CD4-positive, alpha-beta T cell treated with Interferon alpha-2 for 1 hour (primary cell): ENCODE measurements around the gene SAMD4A.

ENCODE experiments used
- DNase-seq, 2 donors: peaks; one replicate each; pipeline ENCODE4 v3.0.0-alpha.2; 2020 to 2022

The SAMD4A gene

DNA sequence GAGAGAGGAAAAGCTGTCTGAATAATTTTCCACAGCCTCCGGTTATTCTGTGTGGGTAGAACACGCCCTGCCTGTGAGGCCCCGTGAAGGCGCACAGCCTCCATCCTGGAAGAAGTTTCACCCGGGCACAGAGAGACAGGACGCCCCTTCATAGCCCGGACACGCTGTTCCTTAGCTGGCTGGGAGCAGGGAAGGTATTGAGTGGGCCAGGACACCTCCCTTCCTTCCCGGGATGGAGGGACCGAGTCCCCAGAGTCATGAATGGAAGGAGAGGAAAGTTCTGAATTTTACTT, 200.2 kb downstream of the SAMD4A start:
- no peak for DNase-seq

- DNase-seq = no peak
Observed at GRCh38 chr14:54767450-54767849, 200.5 kb downstream of the SAMD4A start.

DNA sequence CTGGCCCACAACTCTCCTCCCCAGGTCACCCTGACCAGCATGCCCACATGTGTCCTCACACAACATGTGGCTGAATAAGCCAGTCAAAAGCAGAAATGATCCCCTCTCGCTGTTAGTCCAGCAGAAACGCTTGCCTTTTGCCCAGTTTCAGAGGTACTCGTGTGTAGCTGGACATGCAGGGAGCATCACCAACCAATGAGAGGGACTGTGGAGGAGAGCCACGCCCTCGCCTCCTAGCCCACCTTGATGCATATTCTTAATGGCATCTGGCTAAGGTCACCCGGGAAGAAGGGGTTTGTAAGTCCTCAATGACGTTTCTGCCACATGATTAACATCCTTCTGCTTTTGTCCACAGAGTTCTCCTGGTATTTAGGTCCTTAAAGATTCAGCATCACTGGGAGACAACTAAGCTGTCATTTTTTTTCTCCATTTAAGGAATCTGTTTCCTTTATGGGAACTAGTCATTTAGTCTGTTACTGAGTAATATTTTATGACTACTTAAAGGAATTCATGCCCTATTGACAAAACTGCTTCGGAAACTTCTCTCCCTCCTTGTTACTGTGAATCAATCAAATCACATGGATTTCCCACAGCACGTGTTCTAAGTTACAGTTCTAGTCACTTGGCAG, 201.7 kb downstream of the SAMD4A start:
- no peak for DNase-seq

- DNase-seq = no peak
Observed at GRCh38 chr14:54769951-54770863, 203.3 kb downstream of the SAMD4A start.

GRCh38 chr14:54771411-54772027, 204.6 kb downstream of the SAMD4A start:
- no peak for DNase-seq

- no peak for DNase-seq
Observed at GRCh38 chr14:54772451-54772881, 205.5 kb downstream of the SAMD4A start.

GRCh38 chr14:54773171-54774006, 206.5 kb downstream of the SAMD4A start:
- peak; percentile 83 to 84 for DNase-seq

- DNase-seq = no peak
Observed at GRCh38 chr14:54774824-54775223, 207.9 kb downstream of the SAMD4A start.

DNA sequence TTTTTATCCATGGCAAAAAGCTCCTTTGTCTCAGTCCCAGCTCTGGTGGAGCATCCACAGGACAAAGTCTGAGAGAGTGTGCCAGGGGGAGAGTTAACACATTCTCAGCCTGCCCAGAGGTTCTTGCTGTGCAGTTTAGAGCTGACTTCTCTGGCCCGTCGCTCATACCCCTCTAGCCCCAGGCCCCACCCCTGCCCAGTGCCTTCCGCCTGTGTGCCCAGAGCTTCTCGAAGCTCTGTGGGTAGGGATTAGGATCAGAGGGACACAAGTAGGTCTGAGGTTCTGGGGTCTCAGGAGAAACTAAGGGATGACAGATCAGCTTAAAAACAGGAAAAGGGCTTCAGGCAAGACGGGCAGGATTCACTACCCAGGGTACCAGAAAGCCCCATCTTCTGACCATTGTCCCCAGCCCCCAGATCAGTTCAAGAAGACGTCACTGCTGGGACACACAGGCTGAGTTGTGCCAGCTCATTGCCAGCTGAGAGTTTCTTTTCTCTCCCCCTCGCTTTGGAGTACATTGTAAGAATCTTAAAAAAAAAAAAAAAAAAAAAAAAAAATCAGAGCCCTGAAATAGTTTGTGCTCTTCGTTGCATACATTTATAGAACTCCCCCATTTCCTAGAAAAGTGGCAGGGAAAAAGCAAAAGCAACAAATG, 208.7 kb downstream of the SAMD4A start:
- DNase-seq = no peak

DNA sequence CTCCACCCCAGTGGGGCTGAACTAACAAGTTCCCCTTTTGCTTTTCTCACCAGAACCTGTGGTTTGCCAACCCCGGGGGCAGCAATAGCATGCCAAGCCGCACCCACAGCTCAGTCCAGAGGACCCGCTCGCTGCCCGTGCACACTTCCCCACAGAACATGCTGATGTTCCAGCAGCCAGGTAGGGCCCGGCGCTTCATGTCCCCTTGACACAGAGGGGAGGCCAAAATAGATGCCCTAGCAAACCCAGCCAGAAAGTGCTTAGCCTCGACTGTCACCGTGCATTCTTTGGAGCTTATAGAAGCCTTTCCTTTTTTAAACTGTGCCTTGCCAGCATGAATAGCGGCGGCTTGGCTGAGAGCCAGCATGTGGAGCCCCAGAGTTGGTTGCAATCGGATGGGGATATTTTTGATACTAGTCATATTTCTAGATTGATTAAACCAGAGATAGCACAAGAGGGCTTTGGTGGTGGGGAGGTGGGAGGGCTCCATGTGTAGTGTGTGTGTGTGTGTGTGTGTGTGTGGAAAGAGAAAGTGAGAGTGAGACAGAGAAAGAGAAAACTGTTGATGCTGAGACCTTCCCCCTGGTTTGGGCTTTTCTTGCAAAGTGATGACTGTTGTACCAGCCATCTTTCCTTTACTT, 209.6 kb downstream of the SAMD4A start:
- peak; percentile 28 to 65 for DNase-seq

DNA sequence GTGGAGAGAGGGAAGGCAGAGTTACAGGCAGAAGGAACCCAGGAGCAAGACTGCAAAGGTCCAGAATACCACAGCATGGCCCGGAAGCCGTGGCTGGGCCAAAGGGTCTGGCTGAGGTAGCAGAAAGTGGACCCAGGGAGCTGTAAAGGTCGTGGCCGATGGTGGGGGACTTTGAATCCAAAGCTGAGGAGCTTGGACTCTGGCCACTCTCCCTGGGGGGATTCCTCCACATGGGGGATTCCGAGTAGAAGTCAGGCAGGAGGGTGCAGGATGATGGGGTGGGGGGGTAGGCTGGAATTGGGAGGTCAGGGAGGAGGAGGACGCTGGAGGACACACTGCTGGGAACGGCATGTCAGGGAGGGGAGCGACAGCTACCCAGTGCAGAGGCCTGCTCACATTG, 210.5 kb downstream of the SAMD4A start:
- DNase-seq = no peak

DNA sequence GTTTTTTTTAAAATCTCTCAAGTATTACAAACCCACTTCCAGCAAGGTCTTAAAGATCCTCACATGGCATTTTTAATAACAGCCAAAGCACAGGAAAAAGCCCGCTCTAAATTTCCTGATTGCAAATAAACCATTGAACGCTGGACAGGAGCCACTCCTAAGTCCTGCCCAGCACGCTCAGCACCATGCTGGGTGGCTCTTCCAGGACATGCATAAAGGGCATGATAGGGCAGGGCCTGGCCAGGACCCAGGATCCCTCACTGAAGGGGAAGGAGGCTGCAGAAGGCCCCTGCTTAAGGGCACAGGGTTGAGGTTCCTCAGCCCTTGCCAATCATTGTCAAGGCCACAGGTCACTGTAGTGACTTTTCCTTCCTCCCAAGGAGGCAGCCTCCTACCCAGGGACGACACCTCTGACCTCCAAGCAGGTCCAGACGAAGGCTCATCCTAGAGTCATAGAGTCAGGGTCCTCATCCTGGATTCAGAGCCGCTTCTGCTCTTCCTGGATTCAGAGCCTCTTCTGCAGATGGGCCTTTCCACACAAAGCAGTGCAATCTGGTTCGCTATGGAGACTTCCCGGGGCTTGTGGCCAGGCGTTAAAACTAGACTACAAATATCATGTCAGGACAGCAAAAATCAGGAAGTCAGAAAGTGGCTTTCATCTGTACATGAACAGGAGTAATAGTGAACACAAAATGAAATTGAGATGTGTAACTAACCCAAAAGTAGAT, 211.9 kb downstream of the SAMD4A start:
- no peak for DNase-seq

GRCh38 chr14:54781080-54781479, 214.2 kb downstream of the SAMD4A start:
- DNase-seq = no peak

DNA sequence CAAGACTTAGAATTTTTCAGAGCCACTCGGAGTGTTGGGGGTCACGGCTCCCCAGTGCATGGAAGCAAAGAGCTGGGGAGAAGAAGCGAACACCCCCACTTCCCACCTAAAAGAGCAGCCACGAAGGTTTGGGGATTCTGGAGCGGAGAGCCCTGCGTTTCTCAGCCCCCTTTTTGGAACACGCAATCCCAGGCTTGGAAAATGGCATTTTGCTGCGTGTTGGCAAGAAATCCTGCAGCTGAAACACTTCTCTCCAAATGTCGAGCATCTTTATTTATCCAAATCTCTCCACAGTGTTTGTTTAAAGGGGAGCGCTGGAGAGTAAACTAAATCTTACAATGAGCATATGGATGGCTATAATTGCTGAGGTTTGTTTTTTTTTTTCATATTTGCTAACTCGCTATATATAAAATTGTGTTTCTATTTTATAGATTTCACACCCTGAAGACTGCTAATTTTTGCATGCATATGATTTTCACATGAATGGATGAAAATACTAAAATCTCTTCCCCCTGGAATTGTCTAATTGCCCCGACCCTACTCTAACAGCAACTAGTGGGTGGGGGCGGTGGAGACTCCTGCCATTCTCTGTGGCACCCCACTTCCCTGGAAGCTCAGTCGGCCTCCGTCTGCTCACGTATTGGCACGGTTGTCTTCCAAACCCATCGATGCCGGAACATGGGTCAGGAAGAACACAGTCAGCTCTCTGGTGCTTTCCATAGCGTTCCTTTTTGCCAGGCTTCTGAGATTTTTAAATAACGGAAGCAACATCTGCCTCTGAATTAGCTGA, 215.2 kb downstream of the SAMD4A start:
- DNase-seq = no peak

DNA sequence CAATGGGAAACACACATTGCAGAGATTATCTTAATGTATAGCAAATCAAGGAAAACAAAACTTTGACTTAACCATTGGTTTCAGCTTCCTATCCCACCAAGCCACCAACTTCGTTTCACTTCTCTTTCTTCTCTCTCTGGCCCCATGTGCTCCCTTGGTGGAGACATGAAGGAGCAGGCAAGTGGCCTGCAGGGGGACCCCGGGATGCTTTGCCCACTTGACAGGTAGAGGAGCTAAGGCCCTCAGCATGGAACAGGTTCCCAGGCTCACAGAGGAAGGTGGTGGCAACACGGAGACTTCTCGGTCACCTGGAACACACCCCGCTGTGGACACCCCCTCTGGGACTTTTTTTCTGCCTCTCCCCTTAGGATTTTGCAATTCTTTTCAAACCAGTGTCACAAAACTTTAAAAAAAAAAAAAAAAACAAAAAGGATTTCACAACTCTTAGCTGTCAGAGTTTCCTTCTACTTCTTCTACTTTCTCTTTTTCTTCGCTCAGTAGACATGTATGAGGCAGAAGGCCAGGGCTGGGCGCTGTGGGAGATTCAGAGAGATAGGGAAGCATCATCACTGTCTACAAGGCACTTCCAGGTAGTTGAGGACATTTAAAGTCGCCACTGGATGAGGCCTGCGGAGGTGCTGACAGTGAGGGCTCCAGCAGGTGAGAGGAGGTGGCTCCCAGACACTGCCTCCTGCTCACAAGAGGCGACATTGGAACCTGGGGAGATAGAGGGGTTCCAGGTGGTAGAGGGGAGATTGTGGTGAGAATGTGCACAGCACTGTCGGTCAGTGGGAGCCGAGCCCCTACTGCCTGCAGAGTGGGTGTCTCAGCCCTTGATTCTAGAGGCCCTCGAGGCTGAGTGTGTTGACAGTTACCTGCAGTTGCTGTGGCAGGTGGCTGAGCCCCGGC, 216.1 kb downstream of the SAMD4A start:
- peak; percentile 30 to 64 for DNase-seq

GRCh38 chr14:54783660-54784015, 216.7 kb downstream of the SAMD4A start:
- no peak for DNase-seq

GRCh38 chr14:54784060-54784459, 217.1 kb downstream of the SAMD4A start:
- no peak for DNase-seq

DNA sequence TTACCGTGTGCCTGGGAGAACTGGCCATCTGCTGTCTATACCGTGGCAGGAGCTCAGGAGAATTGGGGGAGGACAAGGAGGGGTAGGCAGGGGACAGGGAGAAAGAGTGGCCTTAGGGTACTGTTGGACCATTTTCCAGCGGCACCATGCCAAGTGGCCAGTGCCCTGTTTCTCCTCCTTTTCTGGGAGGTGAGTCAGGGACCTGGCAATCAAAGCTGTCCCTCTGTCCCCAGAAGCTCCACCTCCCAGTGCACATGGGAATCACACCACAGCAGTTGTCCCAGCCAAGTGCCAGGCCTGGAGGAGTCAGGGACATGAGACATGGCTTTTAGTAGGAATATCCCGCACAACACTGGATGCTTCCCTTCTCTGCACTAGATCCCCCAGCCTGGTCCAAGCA, 217.7 kb downstream of the SAMD4A start:
- DNase-seq = no peak

- DNase-seq = no peak
Observed at GRCh38 chr14:54785136-54785777, 218.3 kb downstream of the SAMD4A start.
